ENCODE results near the gene MICALL1. TPM values are rescaled to one million over a fixed set of nuclear protein-coding genes. Genes with fewer than 3 reads are reported as not detected.

MICALL1 gene
- total RNA-seq, 1 donor from 2014 or later = 5.0 TPM

- Mint-ChIP-seq H3K9me3 (no peaks in the 10 kb centered on the region), H3K27ac (peak overlapping the region; percentile 35), H3K27me3 (ENCODE audit: insufficient read depth, low read depth) (no peaks in the 10 kb centered on the region), H3K36me3 (peaks cover 36% of the 10 kb centered on the region), H3K4me1 (peaks cover 6% of the 10 kb centered on the region), H3K4me3 (no peak overlapping the region)
- Histone ChIP-seq H3K9ac (no peak overlapping the region), H3K79me2 (ENCODE audit: low read depth) (peaks cover 11% of the 10 kb centered on the region), H3K36me3 (peaks cover 7% of the 10 kb centered on the region), H3K4me2 (no peak overlapping the region), H3K27ac (no peak overlapping the region), H3F3A (ENCODE audit: low read depth) (peaks cover 40% of the 10 kb centered on the region), H2AFZ (replicated peaks) (no peak overlapping the region), H3K4me3 (no peak overlapping the region), H3K9me3 (ENCODE audit: low read depth) (no peaks in the 10 kb centered on the region), H3K4me1 (no peaks in the 10 kb centered on the region), H3K27me3 (no peaks in the 10 kb centered on the region), H4K20me1 (ENCODE audit: low read depth) (peaks cover 13% of the 10 kb centered on the region)
- TF ChIP-seq EZH2 (IDR thresholded peaks at IDR 0.05) (no peak), EZH2phosphoT487 (IDR thresholded peaks at IDR 0.05) (no peak), CTCF (IDR thresholded peaks at IDR 0.05) (peak; percentile 53)
- DNase-seq (ENCODE audit: low spot score) = peak; percentile 56
These were observed 18.3 kb upstream of the MICALL1 start for GRCh38 chr22:37887584-37888378.

- Histone ChIP-seq H3K4me1 (peaks cover 20% of the 10 kb centered on the region), H2AFZ (replicated peaks) (no peak overlapping the region), H3K9me3 (ENCODE audit: low read depth) (no peaks in the 10 kb centered on the region), H3K27me3 (no peaks in the 10 kb centered on the region), H3F3A (ENCODE audit: low read depth) (peaks cover 55% of the 10 kb centered on the region), H3K4me2 (no peak overlapping the region), H3K9ac (no peak overlapping the region), H3K27ac (no peak overlapping the region), H3K4me3 (no peak overlapping the region), H3K79me2 (ENCODE audit: low read depth) (no peaks in the 10 kb centered on the region), H3K36me3 (peaks cover 7% of the 10 kb centered on the region), H4K20me1 (ENCODE audit: low read depth) (peaks cover 10% of the 10 kb centered on the region)
- peaks cover 23% of the 10 kb centered on the region for H3K36me3 Mint-ChIP-seq
- TF ChIP-seq EZH2 (IDR thresholded peaks at IDR 0.05) (no peak), CTCF (IDR thresholded peaks at IDR 0.05) (no peak), EZH2phosphoT487 (IDR thresholded peaks at IDR 0.05) (no peak)
- peaks cover 2% of the 10 kb centered on the region for H3K27me3 Mint-ChIP-seq (ENCODE audit: insufficient read depth, low read depth)
- no peak overlapping the region for H3K4me3 Mint-ChIP-seq
- no peak overlapping the region for H3K27ac Mint-ChIP-seq
- peaks cover 31% of the 10 kb centered on the region for H3K4me1 Mint-ChIP-seq
- H3K9me3 Mint-ChIP-seq = no peaks in the 10 kb centered on the region
- no peak for DNase-seq (ENCODE audit: low spot score)
These were observed 14.2 kb upstream of the MICALL1 start for GRCh38 chr22:37891926-37892325.

GRCh38 chr22:37892566-37893335 lies 13.3 kb upstream of the MICALL1 start:
- Histone ChIP-seq H3K36me3 (peaks cover 7% of the 10 kb centered on the region), H3K9ac (no peak overlapping the region), H3K79me2 (ENCODE audit: low read depth) (no peaks in the 10 kb centered on the region), H3K4me2 (no peak overlapping the region), H4K20me1 (ENCODE audit: low read depth) (peaks cover 5% of the 10 kb centered on the region), H3K4me1 (peaks cover 24% of the 10 kb centered on the region), H3K4me3 (no peak overlapping the region), H3F3A (ENCODE audit: low read depth) (peaks cover 53% of the 10 kb centered on the region), H3K27ac (no peak overlapping the region), H3K9me3 (ENCODE audit: low read depth) (no peaks in the 10 kb centered on the region), H3K27me3 (no peaks in the 10 kb centered on the region), H2AFZ (replicated peaks) (no peak overlapping the region)
- Mint-ChIP-seq H3K36me3 (peaks cover 20% of the 10 kb centered on the region), H3K27me3 (ENCODE audit: insufficient read depth, low read depth) (peaks cover 6% of the 10 kb centered on the region), H3K4me3 (no peak overlapping the region), H3K9me3 (no peaks in the 10 kb centered on the region), H3K27ac (peak overlapping the region; percentile 66), H3K4me1 (peaks cover 31% of the 10 kb centered on the region)
- TF ChIP-seq EZH2 (IDR thresholded peaks at IDR 0.05) = no peak
- TF ChIP-seq CTCF (IDR thresholded peaks at IDR 0.05) = no peak
- no peak for TF ChIP-seq EZH2phosphoT487 (IDR thresholded peaks at IDR 0.05)
- no peak for DNase-seq (ENCODE audit: low spot score)
